HG03045 (cell line): ENCODE data around the gene PHKG1.
"Not testable (repeated sequence)": the region's sequence is repeated elsewhere in the genome, so short reads cannot be mapped to it uniquely, and the experiment has no call there.

Experiments used
- ATAC-seq: cut with Tn5 transposase; IDR thresholded peaks from one replicate; pipeline ENCODE4 v1.9.1; 2021; ENCODE audit warnings: mild to moderate bottlenecking, moderate library complexity; ENCODE audit not compliant: unreplicated experiment

The PHKG1 gene

DNA sequence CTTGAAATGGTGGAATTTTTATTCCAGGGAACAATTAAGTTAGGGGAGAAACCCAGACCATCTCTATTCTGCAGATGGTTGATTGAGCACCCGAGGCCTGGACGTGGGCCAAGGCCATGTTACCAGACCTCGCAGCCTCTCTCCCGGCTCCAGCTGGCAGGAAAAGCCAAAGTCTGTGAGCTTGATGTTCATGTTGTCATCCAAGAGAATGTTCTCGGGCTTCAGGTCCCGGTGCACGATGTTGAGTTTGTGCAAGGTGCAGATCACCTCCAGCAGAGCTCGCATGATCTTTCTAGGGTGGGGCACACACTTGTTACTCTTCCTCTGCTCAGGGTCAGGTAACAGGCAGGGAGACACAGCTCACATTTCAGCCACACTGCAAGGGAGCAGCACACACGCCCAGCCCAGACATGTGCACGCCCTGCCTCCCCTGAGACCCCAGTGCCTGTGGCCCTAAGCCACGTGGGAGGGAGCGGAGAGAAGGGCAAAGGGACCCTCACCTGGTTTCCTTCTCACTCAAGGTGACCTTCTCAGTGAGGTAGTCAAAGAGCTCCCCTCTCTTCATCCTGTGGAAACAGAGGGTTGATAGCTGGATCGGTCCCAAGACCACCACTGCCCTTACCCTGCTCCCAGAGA, 9.5 kb downstream of the PHKG1 start:
- no peak for ATAC-seq

DNA sequence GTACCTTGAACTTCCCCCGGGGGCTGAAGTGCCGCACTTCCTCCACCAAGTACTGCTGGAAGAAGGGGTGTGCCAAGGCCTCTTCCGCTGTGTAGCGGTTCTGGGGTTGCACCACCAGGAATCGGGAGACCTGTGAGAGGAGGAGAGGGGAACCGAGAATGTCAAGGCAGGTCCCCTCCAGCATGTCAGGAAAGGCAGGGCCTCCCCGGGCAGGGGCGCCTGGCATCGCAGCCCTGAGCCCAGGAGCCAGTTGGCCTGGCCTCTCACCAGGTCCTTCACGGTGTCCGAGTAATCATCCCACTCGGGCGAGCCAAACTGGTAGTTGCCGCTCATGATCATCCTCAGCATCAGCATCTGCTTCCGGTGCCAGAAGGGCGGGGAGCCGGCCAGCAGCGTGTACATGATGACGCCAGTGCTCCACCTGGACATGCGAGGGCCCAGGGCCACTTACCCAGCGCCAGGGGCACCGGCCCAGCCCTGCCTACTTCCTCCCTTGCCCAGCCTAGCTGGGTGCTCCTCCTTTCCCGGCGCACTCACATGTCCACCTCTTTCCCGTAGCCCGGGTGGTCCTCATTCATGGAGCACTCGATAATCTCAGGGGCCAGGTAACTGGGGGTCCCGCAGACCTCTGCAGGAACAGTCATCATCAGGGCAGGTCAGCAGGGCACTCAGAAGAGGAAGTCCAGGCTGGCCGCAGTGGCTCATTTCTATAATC, 11.0 kb downstream of the PHKG1 start:
- ATAC-seq = no peak

DNA sequence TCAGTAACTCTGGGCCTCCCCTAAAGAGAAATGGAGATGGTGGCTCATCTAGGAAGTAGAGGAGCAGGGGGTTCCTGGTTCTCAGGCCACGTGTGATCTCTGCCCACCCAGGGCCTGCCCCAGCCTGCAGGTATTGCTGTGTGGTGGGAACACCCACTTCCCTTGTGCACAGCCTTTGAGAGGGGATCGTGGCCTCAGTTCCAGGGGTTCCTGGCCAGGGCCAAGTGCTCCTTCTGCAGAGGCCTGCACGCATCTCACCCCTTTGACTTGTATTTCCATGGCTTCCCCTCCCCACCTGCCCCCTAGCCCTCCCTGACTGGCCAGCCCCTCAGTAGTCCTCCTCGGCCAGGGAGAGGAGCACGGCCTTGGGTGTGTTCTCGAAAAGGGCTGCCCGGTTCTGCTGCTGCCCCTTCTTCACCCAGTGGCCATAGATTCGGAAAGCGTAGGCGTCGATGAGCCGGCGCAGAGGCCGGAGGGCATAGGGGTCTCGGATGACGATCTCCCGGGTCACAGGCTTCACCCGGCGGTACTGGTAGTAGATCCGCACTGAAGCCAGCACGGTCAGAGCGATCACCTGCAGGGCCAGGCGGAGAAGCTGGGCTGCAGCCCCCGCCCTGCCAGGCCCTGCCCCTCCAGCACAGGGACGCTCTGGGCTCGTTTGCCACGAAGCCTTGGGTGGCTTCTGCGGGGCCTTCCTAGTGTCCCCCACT, 11.9 kb downstream of the PHKG1 start:
- not testable (repeated sequence) for ATAC-seq

DNA sequence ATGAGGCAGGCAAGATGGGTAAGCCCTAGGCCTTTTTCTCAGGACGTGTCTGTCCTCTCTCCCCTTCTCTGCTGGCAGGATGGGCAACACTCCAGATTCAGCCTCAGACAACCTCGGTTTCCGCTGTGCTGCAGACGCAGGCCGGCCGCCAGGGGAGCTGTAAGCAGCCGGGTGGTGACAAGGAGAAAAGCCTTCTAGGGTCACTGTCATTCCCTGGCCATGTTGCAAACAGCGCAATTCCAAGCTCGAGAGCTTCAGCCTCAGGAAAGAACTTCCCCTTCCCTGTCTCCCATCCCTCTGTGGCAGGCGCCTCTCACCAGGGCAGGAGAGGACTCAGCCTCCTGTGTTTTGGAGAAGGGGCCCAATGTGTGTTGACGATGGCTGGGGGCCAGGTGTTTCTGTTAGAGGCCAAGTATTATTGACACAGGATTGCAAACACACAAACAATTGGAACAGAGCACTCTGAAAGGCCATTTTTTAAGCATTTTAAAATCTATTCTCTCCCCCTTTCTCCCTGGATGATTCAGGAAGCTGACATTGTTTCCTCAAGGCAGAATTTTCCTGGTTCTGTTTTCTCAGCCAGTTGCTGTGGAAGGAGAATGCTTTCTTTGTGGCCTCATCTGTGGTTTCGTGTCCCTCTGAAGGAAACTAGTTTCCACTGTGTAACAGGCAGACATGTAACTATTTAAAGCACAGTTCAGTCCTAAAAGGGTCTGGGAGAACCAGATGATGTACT, 13.1 kb downstream of the PHKG1 start:
- ATAC-seq = no peak

DNA sequence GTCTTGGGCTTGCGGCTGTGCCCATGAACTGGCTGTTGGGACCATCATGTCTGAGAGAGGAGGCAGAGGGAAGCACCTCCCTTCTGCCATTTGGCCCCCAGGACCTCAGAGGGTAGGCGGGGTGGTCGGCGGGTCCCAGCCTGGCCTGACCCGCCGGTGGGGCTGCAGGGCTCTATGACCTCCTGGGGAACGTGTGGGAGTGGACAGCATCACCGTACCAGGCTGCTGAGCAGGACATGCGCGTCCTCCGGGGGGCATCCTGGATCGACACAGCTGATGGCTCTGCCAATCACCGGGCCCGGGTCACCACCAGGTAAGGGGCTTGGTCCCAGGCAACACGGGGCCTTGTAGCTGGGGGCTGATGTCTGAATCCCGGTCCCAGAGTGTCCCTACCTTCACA, 14.6 kb downstream of the PHKG1 start:
- ATAC-seq = no peak

DNA sequence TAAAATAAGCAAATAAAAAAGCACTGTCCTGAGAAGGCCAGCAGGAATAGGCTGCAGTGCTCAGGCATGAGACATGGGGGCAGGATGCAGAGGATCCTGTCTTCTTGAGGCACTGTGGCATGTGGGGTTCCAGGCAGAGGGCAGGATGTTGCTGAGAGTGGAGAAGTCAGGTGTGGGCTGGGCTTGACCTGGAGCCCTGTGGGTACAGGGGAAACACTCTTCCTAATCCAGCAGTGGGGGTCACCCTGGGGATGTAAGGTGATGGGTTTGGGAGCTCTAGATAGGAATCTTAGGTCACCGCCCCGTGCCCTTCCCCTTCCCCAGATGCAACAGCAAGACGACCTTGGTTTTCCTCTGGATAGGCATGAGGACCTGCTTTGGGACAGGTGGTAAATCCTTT, 15.1 kb downstream of the PHKG1 start:
- no peak for ATAC-seq

DNA sequence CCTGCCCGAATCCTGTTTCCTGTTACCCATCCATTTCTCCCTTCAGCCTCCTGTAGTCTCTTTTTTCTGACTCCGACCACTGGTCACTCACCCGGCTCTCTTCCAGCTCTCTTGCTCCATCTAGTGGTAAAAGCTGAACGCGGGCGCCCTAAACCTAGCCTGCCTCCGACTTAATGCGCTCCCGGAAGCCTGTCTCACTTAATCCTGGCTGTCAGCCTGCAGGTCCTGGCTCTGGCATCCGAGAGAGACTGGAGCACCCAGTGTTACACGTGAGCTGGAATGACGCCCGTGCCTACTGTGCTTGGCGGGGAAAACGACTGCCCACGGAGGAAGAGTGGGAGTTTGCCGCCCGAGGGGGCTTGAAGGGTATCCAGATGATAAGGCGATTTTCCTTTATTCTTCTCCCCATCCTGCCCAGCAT, 18.4 kb downstream of the PHKG1 start:
- ATAC-seq = peak; percentile 78

DNA sequence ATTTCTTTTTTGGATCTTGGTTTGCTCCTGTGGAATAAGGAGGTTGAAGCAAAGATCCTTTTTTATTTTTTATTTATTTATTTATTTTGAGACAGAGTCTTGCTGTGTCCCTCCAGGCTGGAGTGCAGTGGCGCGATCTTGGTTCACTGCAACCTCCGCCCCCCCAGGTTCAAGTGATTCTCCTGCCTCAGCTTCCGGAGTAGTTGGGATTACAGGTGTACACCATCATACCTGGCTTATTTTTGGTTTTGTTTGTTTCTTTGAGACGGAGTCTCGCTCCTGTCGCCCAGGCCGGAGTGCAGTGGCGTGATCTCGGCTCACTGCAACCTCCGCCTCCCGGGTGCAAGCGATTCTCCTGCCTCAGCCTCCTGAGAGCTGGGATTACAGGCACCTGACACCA, 26.4 kb downstream of the PHKG1 start:
- ATAC-seq = not testable (repeated sequence)

DNA sequence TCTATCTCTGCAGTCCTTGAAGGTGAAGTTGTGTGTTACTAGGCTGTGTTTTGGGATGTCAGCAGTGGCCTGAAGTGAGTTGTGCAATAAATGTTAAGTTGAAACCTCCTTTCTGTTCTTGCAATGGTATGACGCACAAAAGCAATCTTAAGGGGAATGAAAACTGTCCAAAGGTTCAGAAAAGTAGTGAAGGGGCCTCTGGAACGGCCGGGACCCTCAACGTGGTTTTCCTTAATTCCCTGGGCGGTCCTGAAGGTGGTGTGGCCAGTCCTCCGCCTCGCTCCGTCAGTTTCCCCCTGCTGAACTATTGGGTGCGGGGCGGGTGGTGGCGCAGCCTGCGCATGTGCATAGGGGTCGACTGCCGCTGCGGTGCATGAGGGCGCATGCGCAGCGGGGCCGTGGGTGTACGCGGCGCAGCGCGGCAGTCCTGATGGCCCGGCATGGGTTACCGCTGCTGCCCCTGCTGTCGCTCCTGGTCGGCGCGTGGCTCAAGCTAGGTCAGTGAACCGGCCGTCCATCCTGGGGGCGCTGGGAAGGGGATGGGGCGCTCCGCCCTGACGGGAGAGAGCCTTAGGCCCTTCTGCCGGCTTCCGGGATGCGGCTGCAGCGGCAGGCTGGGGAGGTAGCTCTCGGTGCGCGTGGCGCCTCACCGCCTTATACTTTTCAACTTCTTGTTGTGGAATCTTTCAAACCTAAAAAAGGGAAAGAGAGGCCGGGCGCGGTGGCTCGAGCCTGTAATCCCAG, 28.7 kb downstream of the PHKG1 start, which contains the start of gene SUMF2:
SUMF2 (plus strand) TSS at position 405 of the 744 bp plus-strand sequence; CDS start at position 431, 26 bp downstream.
- peak; percentile 90 for ATAC-seq

DNA sequence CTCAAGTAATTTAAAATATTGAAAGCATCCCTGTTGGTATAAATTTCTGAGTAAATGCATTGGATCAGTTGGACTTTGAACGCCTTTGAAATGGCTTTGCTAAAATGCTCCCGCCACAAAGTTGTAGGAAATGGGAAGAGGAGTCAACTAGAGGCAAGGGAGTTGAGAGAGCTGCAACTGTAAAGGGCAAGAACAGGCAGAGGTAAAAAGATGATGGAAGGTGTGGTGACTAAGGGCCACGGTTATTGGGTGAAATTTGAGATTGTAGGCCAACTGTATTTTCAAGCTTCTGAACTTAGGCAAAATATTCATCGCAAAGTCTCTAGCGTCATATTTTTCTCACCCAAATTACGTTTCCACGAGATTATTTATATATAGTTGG, 29.3 kb downstream of the PHKG1 start:
- ATAC-seq = no peak

DNA sequence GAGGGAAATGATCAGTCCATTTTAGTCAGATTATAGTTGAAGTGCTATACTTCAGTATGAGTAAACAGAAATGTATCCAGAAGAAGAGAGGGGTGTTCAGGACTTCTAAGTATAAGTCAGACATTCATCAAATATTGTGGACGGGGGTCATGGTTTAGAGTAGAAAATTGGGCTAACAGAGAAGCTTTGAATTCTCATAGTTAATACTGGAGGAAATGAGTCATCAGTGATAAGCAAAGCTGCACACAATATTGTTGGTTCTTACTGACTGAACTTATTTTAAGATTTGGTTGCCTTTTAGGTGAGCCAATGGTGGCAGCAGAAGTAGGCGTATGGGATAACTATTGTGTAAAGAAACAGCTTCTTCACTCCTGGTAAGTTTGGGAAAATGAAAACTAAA, 30.4 kb downstream of the PHKG1 start:
- ATAC-seq = no peak

DNA sequence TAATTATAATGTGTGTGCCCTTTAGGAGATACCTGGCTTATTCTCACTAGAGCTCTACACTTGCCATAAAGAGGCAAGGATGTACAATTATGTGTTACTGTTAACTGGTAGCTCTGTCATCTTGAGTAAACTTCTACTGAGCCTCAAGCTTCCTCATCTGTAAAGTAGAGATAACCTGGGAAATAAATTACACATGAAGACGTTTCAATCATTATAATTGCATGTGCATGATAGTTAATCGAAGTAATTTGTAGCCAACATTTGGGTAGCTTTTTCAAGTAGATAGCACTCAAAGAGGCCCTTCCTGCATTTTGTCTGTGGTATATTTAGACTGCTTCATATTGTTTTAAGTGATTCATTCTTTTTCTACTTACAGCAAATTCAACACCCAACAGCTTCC, 38.8 kb downstream of the PHKG1 start:
- ATAC-seq = no peak

DNA sequence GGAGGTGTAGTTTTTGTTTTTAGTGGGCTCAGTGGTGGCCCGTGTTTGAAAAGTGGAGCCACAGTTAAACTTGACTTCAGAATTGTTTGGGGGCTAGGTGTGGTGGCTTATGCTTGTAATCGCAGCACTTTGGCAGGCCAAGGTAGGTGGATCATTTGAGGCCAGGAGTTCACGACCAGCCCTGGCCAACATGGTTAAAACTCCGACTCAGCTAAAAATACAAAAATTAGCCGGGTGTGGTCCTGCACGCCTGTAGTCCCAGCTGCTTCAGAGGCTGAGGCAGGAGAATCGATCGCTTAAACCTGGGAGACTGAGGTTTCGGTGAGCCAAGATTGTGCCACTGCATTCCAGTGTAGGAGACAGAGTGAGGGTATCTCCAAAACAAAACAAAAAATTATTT, 39.4 kb downstream of the PHKG1 start:
- ATAC-seq = no peak

DNA sequence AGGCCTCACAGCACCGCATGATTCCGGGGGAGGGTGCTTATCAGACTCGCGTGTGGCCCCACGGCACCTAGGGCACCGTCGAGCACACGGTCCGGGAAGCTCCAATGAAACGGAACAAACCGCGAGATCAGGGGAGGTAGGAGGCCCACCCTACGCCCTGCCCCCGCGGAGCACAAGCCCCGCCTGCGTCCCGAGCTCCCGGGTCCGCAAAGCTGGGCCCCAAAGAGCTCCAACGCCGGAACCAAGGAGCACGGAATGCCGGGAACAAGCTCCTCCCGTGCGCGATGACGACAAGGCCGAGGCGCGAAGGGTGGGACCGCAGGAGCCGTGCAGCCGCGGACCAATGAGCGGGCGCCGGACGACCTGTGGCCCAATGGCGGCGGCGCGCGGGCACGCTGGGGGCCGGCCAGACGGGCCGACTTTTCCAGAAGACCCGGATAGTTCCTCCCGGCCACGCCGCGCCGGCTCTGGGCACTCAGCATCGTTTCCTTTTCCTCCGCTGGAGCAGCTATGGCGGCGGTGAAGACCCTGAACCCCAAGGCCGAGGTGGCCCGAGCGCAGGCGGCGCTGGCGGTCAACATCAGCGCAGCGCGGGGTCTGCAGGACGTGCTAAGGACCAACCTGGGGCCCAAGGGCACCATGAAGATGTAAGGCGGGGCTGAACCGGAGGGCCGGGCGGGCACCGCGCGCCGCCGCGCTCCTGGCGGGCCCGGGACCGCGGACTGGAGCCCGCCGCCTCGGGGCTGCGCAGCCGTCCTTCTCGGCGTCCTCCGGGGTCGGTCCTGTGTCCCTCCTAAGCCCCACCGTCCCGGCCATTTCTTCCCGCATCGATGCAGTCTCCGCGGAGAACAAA, 41.2 kb downstream of the PHKG1 start, which contains the start of the genes CCT6A and PSPH:
CCT6A (plus strand) TSS at position 427 of the 853 bp plus-strand sequence; CDS start at position 511, 84 bp downstream.
PSPH (minus strand) TSS at position 106 of the 853 bp plus-strand sequence. CDS start 30,232 bp downstream, outside the sequence.
- peak; percentile 96 for ATAC-seq

DNA sequence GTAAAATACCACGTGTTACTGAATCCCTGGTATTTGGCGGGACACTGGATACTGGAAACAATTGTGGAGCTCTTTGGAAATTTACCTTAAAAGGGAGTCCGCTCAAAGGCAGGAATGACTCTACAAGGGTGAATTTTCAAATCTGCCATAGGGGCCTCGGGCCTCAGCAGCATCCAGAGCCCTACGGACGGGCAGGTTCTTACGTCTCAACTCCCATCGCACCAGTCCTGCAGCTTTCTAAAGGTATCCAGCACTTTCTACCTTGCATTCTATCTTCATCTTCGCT, 41.8 kb downstream of the PHKG1 start:
- ATAC-seq = no peak

DNA sequence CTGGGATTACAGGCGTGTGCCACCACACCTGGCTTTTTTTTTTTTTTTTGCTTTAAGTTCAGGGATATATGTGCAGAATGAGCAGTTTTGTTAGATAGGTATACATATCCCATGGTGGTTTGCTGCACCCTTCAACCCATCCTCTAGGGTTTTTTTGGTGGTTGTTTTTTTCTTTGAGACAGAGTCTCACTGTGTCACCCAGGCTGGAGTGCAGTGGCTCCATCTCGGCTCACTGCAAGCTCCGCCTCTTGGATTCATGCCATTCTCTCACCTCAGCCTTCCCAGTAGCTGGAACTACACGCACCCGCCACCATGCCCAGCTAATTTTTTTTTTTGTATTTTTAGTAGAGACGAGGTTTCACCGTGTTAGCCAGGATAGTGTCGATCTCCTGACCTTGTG, 44.0 kb downstream of the PHKG1 start:
- not testable (repeated sequence) for ATAC-seq

DNA sequence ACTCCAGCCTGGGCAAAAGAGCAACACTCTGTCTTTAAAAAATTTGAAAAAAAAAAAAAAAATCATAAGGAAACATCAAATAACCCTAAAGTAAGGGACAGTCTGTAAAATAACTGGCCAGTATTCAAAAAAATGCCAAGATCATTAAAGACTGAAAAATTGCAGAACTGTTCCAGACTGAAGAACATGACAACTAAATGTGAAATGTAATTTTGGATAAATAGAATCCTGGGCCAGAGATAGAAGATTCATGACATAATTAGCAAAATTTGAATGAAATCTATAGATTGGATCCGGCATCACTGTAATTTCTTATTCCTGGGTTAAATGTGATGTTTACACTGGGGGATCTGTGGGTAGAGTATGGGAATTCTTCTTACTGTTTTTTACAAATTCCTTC, 44.5 kb downstream of the PHKG1 start:
- no peak for ATAC-seq

DNA sequence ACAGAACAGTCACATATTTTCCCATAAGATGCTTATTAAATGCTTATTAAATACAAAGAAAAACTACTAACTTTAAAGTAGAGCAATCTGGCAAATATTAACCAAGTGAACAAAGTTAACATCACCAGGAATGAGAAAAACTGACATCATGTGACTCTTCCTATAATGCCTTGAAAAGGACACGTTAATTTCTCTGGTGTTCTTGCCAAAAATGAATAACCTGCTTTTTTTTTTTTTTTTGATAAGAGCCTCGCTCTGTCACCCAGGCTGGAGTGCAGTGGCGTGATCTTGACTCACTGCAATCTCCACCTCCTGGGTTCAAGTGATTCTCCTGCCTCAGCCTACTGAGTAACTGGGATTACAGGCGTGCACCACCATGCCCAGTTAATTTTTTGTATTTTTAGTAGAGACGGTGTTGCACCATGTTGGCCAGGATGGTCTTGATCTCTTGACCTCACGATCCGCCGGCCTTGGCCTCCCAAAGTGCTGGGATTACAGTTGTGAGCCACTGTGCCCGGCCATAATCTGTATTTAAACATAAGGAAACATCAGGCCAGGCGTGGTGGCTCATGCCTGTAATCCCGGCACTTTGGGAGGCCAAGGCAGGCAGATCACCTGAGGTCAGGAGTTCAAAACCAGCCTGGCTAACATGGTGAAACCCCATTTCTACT, 45.2 kb downstream of the PHKG1 start:
- ATAC-seq = not testable (repeated sequence)
